NCI-H446 (cell line): Measurements from ENCODE around the gene LCE2A.
"Not testable (repeated sequence)": the region's sequence is repeated elsewhere in the genome, so short reads cannot be mapped to it uniquely, and the experiment has no call there.

ENCODE experiments used
- DNase-seq, 2 experiments: peaks; one replicate each; lab custom pipeline; 2025; lab: John Stamatoyannopoulos, UW

The LCE2A gene, protein sequence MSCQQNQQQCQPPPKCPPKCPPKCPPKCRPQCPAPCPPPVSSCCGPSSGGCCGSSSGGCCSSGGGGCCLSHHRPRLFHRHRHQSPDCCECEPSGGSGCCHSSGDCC

DNA sequence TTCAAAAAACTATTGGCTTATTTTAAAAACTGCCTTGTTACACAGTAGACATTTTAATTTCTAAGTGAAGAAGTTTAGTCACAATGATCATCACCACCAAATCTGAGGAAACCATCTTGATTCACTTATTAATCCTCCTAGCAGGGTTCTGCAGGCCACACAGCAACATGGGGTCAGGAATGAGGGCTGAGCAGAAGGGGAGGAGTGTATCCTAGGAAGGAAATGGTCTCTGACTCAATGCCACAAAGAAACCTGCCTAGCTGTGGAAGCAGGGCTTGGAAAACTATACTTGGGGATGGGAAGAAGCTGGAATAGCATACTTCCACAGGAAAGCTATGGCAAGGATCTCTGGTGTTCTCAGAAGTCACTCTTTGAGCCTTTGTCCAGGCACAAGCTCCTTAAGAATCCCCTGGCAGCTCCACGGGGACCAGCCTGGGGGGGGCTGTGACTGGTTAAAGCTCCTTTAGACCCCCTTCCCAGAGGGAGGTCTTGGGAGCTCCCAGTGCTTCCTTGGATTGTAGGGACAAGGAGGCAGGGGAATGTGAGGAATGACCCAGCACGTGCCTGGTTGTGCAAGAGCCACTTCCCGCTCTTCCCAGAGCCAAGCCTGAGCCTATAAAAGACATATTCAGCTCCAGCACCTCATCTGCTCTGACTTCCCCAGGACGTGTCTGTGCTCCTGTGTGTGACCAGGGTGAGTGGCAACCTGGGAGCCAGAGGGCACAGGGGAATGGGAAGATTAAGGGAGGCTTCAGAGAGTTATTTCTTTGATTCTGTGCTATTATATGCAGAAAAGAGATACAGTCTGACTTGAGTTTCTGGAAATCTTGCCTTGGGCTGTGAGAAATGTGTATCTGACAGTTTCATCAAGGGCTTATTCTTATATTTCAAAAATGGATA is at the start of gene LCE2A:
LCE2A (plus strand) TSS at position 645 of the 900 bp plus-strand sequence. CDS start 557 bp downstream, outside the sequence.
- no peak for DNase-seq

DNA sequence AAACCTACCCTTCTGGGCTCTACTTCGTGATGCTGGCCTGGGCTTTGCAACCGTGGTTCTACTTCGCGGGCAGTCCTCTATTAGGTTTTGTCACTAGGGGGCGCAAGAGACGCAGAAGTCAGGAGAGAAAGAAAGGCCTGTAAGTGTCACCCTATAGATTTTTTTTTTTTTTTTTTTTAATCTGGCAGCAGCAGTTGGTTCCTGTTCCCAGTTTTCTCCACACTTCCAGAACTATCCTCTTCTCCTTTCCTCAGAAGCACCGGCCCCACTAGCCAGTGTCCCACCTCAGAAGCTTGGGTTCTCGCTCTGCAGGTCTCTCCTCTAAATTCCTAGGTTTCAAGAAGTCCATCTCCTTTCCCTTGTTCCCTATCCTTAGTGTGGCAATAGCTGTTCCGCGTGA is 44.0 kb upstream of the LCE2A start:
- DNase-seq, result peak; percentile 52 to 59

DNA sequence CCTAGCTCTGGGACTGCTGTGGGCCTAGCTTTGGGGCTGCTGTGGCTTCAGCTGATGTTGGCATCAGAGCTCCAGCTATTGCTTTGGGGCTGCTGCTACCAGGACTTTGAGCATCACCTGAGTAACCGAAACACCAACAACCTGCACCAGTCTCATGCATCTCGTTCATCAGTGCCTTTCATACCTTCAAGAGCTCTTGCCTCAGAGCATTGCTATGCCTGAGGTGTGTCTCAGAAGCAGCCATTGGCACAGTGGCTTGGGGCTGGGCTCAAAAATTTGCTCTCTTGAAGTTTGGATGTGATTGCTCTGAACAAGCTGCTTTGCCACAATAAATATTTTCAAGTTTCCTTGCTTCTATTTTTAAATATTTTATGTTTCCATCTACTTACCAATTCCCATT is 41.7 kb upstream of the LCE2A start:
- DNase-seq, result no peak

DNA sequence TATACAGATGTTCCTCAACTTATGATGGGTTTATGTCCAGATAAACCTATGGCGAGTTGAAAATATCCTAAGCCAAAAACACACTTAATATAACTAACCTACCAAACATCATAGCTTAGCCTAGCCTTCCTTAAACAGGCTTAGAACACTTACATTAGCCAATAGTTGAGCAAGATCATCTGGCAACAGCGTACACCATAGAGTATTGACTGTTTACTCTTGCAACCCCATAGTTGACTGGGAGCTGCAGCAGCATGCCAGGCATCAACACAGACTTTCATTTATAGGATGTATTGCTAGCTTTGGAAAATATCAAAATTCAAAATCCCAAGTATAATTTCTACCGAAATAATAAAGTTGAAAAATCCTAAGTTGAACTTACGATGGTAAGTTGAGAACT is 40.5 kb upstream of the LCE2A start:
- DNase-seq, result no peak

DNA sequence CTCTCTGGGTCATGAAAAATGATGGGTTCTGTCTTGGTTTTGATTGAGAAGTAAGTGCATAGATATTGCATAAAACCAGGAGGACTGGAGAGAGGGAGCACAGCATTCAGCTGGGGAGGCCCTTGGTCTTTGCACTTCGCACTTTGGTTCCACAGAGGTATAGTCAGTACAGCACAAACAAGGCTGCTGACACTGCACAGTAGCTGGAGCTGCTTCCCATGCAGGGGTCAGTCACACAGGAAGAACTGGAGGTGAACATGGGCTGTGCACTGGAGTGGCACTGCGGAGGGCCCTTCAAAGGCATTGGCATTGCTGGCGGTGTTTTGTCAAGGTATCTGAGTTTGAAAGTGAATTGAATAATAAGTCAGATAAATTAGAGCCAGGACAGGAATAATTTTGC is 39.5 kb upstream of the LCE2A start:
- no peak for DNase-seq

DNA sequence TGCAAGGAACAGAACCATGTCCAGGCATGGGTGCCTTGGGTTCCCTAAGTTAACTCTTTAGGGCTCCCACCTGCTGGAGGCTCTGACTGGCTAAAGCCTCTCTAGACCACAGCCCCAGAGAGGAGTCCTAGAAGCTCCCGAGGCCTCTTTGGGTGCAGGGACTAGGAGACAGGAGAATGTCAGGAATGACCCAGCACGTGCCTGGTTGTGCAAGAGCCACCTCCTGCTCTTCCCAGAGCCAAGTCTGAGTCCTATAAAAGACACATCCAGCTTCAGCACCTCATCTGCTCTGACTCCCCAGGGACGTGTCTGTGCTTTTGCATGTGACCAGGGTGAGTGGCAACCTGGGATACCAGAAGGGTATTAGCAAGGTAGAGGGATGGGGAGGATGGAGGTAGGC is 35.0 kb upstream of the LCE2A start, which contains the start of gene LCE2D:
LCE2D (plus strand) TSS at position 283 of the 400 bp plus-strand sequence. CDS start 726 bp downstream, outside the sequence.
- DNase-seq, result no peak

DNA sequence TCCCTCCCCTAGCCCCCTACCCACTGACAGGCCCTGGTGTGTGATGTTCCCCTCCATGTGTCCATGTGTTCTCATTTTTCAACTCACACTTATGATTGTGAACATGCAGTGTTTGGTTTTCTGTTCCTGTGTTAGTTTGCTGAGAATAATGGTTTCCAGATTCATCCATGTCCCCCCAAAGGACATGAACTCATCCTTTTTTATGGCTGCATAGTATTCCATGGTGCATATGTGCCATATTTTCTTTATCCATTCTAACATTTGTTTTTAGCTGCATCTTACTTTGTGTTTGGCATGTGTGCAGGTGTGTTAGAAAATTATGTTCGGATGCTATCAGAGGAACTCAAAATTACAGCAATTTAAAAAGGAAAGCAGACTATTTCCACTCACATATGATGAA is 32.0 kb upstream of the LCE2A start:
- not testable (repeated sequence) for DNase-seq

DNA sequence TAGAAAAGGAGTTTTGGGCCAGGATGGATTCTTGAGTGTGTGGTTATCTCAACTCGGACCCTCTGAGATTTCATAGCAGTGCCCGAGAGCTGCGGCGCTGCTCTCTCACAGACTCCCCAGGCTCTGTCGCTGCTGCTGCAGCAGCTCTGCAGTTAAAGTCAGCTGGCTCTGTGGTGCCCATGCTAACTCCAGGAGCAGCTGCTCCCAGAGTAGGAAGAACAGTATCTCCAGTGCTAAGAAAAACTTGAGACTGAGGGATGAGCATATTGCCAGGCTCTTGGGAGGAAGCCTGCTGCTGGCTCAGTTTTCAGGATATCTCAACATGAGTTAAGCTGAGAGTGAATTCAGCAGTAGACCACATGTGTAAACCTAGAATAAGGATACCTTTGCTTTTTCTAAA is 30.5 kb upstream of the LCE2A start:
- no peak for DNase-seq

DNA sequence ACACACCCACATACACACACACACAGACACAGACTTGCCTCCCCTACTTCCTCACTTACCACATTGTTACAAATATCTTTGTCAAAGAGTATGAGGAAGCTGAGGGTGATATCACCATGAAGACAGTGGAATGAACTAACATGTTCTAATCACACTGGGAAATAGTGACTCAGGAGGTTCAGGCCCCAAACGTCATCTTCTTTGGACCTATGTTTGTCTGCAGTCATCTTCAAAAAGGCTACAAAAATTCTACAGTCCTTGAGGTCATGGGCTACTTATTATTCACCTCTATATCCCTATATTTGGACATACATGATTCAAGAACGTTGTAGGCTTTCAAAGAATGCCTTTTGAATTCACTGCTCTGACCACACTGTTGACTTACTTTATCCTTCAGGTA is 25.1 kb upstream of the LCE2A start:
- DNase-seq, result no peak

DNA sequence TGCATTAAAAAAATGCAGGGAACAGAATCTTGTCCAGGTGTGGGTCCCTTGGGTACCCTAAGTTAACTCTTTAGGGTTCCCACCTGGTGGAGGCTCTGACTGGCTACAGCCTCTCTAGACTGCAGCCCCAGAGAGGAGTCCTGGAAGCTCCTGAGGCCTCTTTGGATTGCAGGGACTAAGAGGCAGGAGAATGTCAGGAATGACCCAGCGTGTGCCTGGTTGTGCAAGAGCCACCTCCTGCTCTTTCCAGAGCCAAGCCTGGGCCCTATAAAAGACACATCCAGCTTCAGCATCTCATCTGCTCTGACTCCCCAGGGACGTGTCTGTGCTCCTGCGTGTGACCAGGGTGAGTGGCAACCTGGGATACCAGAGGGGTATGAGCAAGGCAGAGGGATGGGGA is 23.2 kb upstream of the LCE2A start, which contains the start of gene LCE2C:
LCE2C (plus strand) TSS at position 297 of the 400 bp plus-strand sequence. CDS start 737 bp downstream, outside the sequence.
- DNase-seq, result not testable (repeated sequence)

DNA sequence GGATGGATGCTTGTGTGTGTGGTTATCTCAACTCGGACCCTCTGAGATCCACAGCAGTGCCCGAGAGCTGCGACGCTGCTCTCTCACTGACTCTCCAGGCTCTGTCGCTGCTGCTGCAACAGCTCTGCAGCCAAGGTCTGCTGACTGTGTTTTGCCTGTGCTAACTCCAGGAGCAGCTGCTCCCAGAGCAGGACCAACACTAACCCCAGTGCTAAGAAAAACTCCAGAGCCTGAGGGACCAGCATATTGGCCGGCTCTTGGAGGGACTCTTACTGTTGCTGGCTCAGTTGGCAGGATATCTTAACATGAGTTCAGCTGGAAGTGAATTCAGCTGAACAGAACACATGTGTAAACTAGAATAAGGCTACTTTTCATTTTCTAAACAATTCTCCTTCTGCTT is 18.7 kb upstream of the LCE2A start:
- no peak for DNase-seq

DNA sequence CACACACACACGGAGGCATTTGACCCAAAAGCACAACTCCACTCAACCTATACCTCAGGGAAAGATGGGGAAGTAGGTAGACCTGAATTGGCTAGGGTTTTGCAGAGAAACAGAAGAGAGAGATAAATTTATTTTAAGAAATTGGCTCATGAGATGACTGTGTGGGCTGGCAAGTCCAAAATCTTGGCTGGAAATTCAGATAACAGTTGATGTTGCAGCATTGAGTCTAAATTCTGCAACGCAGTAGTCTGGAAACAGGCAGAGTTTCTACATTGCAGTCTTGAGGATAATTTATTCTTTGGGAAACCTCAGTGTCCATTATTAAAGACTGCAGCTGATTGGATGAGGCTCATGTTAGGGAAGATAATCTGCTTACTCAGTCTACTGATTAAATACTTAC is 16.5 kb upstream of the LCE2A start:
- DNase-seq, result no peak

DNA sequence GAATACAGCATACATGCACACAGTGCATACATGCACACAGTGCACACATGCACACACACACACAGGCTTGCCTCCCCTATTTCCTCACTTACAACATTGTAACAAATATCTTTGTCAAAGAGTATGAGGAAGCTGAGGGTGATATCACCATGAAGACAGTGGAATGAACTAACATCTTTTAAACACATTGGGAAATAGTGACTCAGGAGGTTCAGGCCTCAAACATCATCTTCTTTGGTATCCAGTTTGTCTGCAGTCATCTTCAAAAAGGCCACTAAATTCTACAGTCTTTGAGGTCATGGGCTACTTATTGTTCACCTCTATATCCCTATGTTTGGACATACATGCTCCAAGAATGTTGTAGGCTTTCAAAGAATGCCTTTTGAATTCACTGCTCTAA is 14.3 kb upstream of the LCE2A start:
- DNase-seq, result no peak

DNA sequence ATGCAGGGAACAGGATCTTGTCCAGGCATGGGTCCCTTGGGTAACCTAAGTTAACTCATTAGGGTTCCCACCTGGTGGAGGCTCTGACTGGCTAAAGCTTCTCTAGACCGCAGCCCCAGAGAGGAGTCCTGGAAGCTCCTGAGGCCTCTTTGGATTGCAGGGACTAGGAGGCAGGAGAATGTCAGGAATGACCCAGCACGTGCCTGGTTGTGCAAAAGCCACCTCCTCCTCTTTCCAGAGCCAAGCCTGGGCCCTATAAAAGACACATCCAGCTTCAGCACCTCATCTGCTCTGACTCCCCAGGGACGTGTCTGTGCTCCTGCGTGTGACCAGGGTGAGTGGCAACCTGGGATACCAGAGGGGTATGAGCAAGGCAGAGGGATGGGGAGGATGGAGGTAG is 12.3 kb upstream of the LCE2A start, which contains the start of gene LCE2B:
LCE2B (plus strand) TSS at position 301 of the 400 bp plus-strand sequence. CDS start 721 bp downstream, outside the sequence.
- not testable (repeated sequence) for DNase-seq

DNA sequence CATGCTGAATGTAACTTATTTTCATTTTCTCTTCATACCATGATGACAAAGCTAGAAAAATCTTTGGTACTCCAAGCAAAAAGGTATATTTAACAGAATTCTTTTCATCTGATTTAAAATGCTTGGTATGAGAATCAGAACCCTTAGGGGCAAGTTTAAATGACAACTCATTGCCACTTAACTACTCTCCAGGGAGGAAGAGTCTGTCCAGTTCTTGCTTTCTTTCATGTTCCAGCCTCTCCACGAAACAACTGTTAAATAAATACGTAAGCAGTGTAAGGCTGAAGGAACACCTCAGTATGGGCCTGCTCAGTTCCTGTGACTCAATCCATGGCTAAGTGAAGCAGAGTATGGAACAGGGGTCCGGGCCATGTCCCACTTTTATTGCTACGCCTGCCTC is 1.6 kb downstream of the LCE2A start:
- no peak for DNase-seq

DNA sequence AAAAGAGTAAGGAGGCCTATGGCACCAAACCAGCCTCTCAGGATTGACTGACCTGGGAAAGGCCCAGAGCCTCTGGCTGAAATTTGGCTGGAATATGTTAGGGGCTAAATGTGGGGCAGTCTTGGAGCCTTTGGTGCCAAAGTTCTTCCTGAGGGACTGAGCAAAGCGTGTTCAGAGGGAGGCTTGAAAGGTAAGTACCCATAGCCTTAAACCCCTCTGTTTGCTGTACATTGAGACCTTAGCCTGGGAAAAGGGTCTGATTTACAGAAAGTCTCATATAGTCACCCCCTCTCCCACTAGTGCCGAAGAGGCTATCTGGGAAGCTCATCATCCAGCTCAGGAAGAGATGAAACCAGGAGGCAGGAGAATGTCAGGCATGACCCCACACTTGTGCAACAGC is 9.7 kb downstream of the LCE2A start, which contains the start of gene LCE4A:
LCE4A (plus strand) TSS at position 301 of the 400 bp plus-strand sequence. CDS start 916 bp downstream, outside the sequence.
- no peak for DNase-seq

DNA sequence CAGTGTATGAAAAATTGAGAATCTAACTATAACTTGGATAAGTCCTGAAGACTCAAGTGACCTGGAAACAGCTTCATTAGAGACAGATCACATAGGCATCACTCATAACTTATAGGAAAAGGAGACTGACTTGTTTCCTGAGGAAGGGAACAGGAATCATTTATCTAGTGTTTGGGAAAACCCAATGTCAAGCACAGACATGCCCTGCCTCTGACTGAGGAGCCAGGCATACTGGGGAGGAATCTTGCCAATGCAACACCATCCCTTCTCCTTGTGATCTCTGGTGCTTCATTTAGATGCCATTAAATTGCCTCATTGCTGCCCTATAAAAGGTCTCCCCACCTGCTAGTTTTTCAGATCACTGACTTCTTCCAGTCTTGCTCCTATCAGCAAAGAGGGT is 20.1 kb downstream of the LCE2A start:
- DNase-seq, result no peak

DNA sequence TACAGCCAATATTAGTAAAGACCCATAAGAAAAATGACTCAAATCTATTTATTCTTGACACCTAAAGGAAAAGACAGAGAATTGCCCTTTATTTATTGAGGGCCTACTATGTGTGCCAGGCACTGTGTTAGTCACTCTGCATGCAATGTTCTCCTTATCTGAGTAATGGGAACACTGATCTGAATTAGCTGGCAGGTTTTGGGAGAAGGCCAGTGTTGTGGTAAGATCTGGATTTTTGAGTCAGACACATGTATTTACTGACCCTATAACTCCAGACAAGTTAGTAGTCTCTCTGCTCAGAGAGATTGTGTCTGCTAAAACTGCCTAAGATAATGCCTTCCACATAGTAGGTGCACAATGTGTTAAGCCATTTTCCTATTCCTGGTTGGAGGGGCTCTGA is 27.1 kb downstream of the LCE2A start:
- no peak for DNase-seq

DNA sequence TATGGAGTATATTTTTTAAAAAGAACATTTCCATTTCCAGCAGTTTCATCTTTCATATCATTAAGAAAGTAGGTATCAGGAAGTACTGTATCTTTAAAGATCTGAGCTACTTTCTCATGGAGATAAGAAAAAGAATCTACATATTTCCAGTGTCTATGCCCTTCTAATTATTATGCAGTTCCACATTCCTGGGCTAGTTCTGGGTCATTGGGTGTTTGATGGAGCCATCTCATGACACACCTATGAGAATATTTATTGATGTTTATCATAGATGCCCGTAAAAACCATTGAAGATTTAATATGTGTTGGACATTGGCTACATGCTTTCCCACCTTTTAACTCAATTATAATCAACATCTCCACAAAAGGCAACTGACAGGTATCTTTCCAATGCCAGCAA is 30.8 kb downstream of the LCE2A start:
- no peak for DNase-seq

DNA sequence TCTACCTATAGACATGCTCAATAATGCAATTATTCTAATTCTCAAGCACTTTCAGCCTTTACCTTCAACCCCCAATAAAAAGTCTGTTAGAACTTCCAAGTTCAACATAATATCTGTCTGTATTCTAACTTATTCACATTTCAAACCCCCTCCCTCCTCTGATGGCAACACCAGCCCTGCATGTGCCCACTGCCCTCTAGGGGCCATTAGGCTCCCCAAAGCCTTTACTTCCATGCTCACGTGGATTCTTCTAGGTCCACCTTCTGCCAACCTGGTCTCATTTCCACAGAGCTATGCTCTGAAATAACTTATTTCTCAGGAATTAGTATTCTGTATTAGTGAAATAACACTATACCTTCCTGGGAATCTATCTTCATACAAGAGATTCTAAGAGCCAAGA is 37.5 kb downstream of the LCE2A start:
- DNase-seq, result no peak

DNA sequence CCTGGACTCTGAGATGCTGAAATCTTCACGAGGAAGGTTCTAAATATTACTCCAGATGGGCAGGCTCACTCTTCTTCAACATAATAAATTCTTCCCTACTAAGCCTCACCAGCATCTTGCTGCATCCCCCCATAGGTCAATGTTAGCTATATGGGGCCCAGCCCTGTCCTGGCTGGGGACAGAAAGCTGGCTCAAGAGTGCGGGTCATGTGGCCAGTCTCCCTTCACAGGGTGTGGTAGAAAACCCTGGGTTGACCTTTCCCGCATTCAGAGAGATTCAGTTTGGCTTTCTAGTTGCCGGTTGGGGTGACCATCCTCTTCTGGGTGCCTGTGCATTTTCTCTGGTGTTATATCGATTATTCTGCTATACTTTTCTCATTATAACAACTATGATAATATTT is 39.9 kb downstream of the LCE2A start:
- no peak for DNase-seq

DNA sequence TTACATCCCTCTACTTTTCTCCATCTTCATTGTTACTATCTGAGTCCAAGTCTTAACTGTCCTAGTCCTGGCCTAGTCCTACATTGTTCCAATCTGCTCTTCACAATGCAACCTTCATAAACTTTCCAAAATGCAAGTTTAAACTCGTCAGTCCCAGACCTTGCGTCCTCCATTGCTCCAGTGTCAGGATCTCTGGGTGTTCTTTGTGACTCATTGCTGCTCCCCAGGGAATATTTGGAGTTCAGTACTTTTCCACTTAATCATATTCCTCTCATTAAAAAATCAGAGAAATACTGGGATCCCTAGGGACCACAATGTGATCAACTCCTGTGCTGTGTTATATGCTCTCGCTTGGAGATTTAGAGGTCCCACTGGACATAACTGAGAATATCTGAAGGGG is 41.7 kb downstream of the LCE2A start:
- no peak for DNase-seq

DNA sequence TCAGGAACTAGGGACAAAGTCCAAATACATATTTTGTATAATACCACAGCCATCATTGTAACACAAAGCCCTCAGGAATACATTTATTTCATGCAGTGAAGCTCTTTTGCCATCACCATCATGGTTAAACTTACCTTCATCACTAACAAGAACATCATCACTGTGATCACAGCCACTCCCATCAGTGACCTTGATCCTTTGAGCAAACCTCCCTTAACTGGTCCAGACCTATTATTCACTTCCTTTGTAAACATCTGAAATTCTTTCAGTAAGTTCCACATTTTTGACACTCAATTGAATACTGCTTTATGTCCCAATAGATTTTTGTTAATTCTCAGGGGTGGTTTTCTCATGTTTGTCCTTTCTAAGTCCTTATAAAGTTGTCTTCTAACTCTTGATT is 43.5 kb downstream of the LCE2A start:
- DNase-seq, result no peak
